Glutamatergic neuron (in vitro differentiated cells): Measurements from ENCODE around the gene PHF14. TPM values are rescaled to one million over a fixed set of nuclear protein-coding genes. Genes with fewer than 3 reads are reported as not detected.

ENCODE experiments used
- DNase-seq: peaks from one replicate; pipeline ENCODE4 v3.0.0; 2022
- H3K27ac Mint-ChIP-seq: one replicate; pipeline ENCODE4 v1.8.0; 2020; ENCODE audit warnings: mild to moderate bottlenecking, mixed read lengths, inconsistent platforms; ENCODE audit not compliant: unreplicated experiment
- H3K27me3 Mint-ChIP-seq: one replicate; pipeline ENCODE4 v1.8.0; 2020; ENCODE audit warnings: mild to moderate bottlenecking, moderate library complexity, mixed read lengths, inconsistent platforms; ENCODE audit not compliant: unreplicated experiment
- H3K36me3 Mint-ChIP-seq: one replicate; pipeline ENCODE4 v1.8.0; 2020; ENCODE audit warnings: mild to moderate bottlenecking, mixed read lengths, inconsistent platforms; ENCODE audit not compliant: unreplicated experiment
- H3K4me1 Mint-ChIP-seq: one replicate; pipeline ENCODE4 v1.8.0; 2020; ENCODE audit warnings: mild to moderate bottlenecking, low read depth, mixed read lengths, inconsistent platforms; ENCODE audit not compliant: unreplicated experiment
- H3K4me3 Mint-ChIP-seq: one replicate; pipeline ENCODE4 v1.8.0; 2020; ENCODE audit warnings: mild to moderate bottlenecking, mixed read lengths, inconsistent platforms; ENCODE audit not compliant: unreplicated experiment
- H3K9me3 Mint-ChIP-seq: one replicate; pipeline ENCODE4 v1.8.0; 2020; ENCODE audit warnings: mild to moderate bottlenecking, moderate library complexity, mixed read lengths, inconsistent platforms; ENCODE audit not compliant: unreplicated experiment
- CTCF ChIP-seq: fragments of 200-600 bp; sonication (generic); IDR thresholded peaks from one replicate; pipeline ENCODE4 v1.5.0; 2021; ENCODE audit not compliant: partially characterized antibody, unreplicated experiment
- total RNA-seq: library from RNA; stranded (reverse); fragmentation: NEBNext Ultra II Directional; extraction: Animal tissue kit (Norgen Biotek cat#: 25700); gene quantifications from one replicate; pipeline ENCODE4 v1.2.1, GENCODE V29; 2021; ENCODE audit not compliant: unreplicated experiment

Gene PHF14
- total RNA-seq, 1 donor from 2014 or later = 90.1 TPM

- TF ChIP-seq CTCF = peak; percentile 77
These were observed 238.5 kb downstream of the PHF14 start for GRCh38 chr7:11212080-11212711.

DNA sequence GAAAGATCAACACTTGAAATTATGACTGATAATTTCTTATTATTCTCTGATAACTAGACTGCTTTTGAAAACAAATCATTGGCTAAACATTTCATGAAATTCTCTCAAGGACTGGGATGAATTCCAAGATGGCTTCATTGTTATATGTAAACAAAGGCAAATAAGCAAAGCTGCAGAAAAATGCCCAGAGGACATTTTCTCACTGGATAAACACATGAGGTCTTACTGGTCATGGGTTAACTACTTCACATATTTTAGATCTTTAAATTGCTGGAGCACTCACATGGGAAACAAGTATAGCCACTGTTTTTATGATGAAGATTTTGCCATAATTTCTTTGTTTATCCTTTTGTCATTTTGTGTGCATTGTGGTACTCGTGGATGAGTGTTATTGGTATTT, 239.1 kb downstream of the PHF14 start:
- H3K36me3 Mint-ChIP-seq = no peaks in the 10 kb centered on the region
- H3K4me3 Mint-ChIP-seq = no peak overlapping the region
- DNase-seq = no peak
- no peaks in the 10 kb centered on the region for H3K27me3 Mint-ChIP-seq
- TF ChIP-seq CTCF = no peak
- peaks cover 16% of the 10 kb centered on the region for H3K4me1 Mint-ChIP-seq
- H3K27ac Mint-ChIP-seq = peak overlapping the region; percentile 50
- H3K9me3 Mint-ChIP-seq = peaks cover 5% of the 10 kb centered on the region

More at GRCh38 chr7:11212080-11212711, 238.5 kb downstream of the PHF14 start:
- Mint-ChIP-seq H3K4me3 (no peak overlapping the region), H3K9me3 (peaks cover 5% of the 10 kb centered on the region), H3K27ac (peak overlapping the region; percentile 50), H3K27me3 (no peaks in the 10 kb centered on the region), H3K36me3 (no peaks in the 10 kb centered on the region), H3K4me1 (peaks cover 16% of the 10 kb centered on the region)
- peak; percentile 60 for DNase-seq

- H3K4me1 Mint-ChIP-seq = peaks cover 16% of the 10 kb centered on the region
- H3K36me3 Mint-ChIP-seq = no peaks in the 10 kb centered on the region
- DNase-seq = no peak
- peak overlapping the region; percentile 43 for H3K27ac Mint-ChIP-seq
- TF ChIP-seq CTCF = no peak
- no peaks in the 10 kb centered on the region for H3K27me3 Mint-ChIP-seq
- H3K9me3 Mint-ChIP-seq = peaks cover 4% of the 10 kb centered on the region
- no peak overlapping the region for H3K4me3 Mint-ChIP-seq
These were observed 239.6 kb downstream of the PHF14 start for GRCh38 chr7:11213266-11213665.

- Mint-ChIP-seq H3K4me3 (no peak overlapping the region), H3K27me3 (peaks cover 2% of the 10 kb centered on the region), H3K27ac (no peak overlapping the region), H3K9me3 (peaks cover 4% of the 10 kb centered on the region), H3K4me1 (peaks cover 16% of the 10 kb centered on the region), H3K36me3 (no peaks in the 10 kb centered on the region)
- no peak for TF ChIP-seq CTCF
- no peak for DNase-seq
These were observed 242.6 kb downstream of the PHF14 start for GRCh38 chr7:11216276-11216675.

DNA sequence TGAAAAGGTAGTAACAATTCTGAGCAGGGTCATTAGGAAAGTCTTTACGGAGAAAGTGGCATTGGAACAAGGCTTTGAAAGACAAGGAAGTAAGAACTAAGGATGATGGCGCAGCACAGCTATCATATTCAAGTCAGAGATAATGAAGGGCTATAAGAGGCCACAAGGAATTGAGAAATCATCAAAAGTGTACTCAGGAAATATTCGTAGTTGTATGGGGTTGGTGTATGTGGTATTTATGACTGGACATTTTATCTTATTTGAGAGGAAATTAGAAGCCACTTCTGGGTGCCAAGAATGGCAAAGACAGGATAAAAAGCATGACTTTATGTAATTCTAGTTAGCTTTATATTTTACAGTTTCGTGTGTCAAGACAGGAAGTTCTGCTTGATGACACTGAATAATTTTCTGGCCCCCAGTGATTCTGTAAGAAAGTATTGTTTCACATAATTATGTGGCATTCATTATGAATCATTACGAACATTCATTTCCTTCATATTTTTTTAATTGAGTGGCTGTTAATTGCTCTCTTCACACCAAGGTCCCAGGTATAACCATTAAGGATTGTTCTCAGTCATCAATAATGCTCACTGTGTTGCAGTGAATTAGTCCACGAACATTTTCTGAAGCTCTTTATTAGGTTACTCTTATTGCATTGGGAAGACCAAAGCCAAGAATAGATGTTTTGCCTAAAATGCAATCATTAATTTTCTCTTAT, 244.3 kb downstream of the PHF14 start:
- H3K36me3 Mint-ChIP-seq = no peaks in the 10 kb centered on the region
- no peak for DNase-seq
- TF ChIP-seq CTCF = no peak
- H3K4me1 Mint-ChIP-seq = peaks cover 8% of the 10 kb centered on the region
- H3K27me3 Mint-ChIP-seq = peaks cover 2% of the 10 kb centered on the region
- peaks cover 4% of the 10 kb centered on the region for H3K9me3 Mint-ChIP-seq
- H3K27ac Mint-ChIP-seq = no peak overlapping the region
- no peak overlapping the region for H3K4me3 Mint-ChIP-seq
